DMS114 treated with DMSO at 0.1 percent for 48 hours (cell line): ENCODE data around the gene BAG5.
A peak's percentile ranks its signal among the peaks of the same experiment; 100 is the strongest.
"Not testable (repeated sequence)": the region's sequence is repeated elsewhere in the genome, so short reads cannot be mapped to it uniquely, and the experiment has no call there.

Source experiments
- DNase-seq: peaks from one replicate; lab custom pipeline; 2025; ENCODE audit not compliant: unreplicated experiment; lab: John Stamatoyannopoulos, UW

BAG5 gene

GRCh38 chr14:103562429-103563225 lies at the start of gene BAG5, which contains the start of gene COA8:
Gene BAG5 (minus strand): TSS chr14:103562657. CDS start chr14:103561164, 1,493 bp downstream.
Gene COA8 (plus strand): TSS chr14:103562960. CDS start chr14:103563002, 42 bp downstream.
- peak; percentile 36 for DNase-seq

- no peak for DNase-seq
These were observed 48.8 kb upstream of the BAG5 start for GRCh38 chr14:103611215-103611614.

GRCh38 chr14:103609081-103609480 lies 46.6 kb upstream of the BAG5 start:
- not testable (repeated sequence) for DNase-seq

- no peak for DNase-seq
These were observed 45.4 kb upstream of the BAG5 start for GRCh38 chr14:103607822-103608221.

- no peak for DNase-seq
These were observed 44.7 kb upstream of the BAG5 start for GRCh38 chr14:103606963-103607668.

- DNase-seq, result no peak
These were observed 42.2 kb upstream of the BAG5 start for GRCh38 chr14:103604620-103605019.

GRCh38 chr14:103600503-103600902 lies 38.0 kb upstream of the BAG5 start:
- no peak for DNase-seq

- DNase-seq, result no peak
These were observed 35.3 kb upstream of the BAG5 start for GRCh38 chr14:103597623-103598377.

- DNase-seq, result no peak
These were observed 31.8 kb upstream of the BAG5 start for GRCh38 chr14:103594265-103594664.

GRCh38 chr14:103593577-103593976 lies 31.1 kb upstream of the BAG5 start:
- no peak for DNase-seq

GRCh38 chr14:103584326-103584915 lies 22.0 kb upstream of the BAG5 start:
- no peak for DNase-seq

- no peak for DNase-seq
These were observed 19.7 kb upstream of the BAG5 start for GRCh38 chr14:103581954-103582703.

- DNase-seq, result no peak
These were observed 18.7 kb upstream of the BAG5 start for GRCh38 chr14:103581206-103581605.

- no peak for DNase-seq
These were observed 16.1 kb upstream of the BAG5 start for GRCh38 chr14:103578401-103579075.

- DNase-seq, result no peak
These were observed 14.0 kb upstream of the BAG5 start for GRCh38 chr14:103576371-103577024.

GRCh38 chr14:103574707-103575285 lies 12.3 kb upstream of the BAG5 start:
- no peak for DNase-seq

GRCh38 chr14:103574104-103574503 lies 11.6 kb upstream of the BAG5 start:
- no peak for DNase-seq

GRCh38 chr14:103569408-103569807 lies 7.0 kb upstream of the BAG5 start:
- DNase-seq, result no peak

- no peak for DNase-seq
These were observed 6.5 kb upstream of the BAG5 start for GRCh38 chr14:103568952-103569351.
